PC-9 (cell line): ENCODE data around the gene CNTNAP2. TPM values are rescaled to one million over a fixed set of nuclear protein-coding genes. Genes with fewer than 3 reads are reported as not detected.

Experiments
- BruUV-seq: library from RNA; stranded (reverse); fragments of 400-500 nt; replicated peaks from 2 replicates; lab custom pipeline; 2021; lab: Mats Ljungman, UMichigan
- CTCF ChIA-PET: fragments of 300-600 bp; sonication (Branson Sonifier 250); formaldehyde crosslinking; loops from one replicate; lab custom pipeline; 2022; ENCODE audit warnings: antibody characterized with exemption; lab: Charles Lee
- POLR2A ChIA-PET: fragments of 300-600 bp; sonication (Branson Sonifier 250); formaldehyde crosslinking; loops from one replicate; lab custom pipeline; 2022; ENCODE audit warnings: antibody characterized with exemption; ENCODE audit not compliant: unreplicated experiment; lab: Charles Lee
- DNase-seq, 2 experiments: peaks; one replicate each; pipeline versions ENCODE4 v3.0.0 to v3.0.0-alpha.2; 2015 to 2022; ENCODE audit warnings: mixed read lengths in 1 of 2
- H2AFZ ChIP-seq: fragments of 200-600 bp; sonication (generic); 2 replicates; pipeline ENCODE4 v1.8.1; 2017; ENCODE audit warnings: antibody characterized with exemption
- H3F3A ChIP-seq: fragments of 200-600 bp; sonication (generic); 2 replicates; pipeline ENCODE4 v1.8.1; 2017; ENCODE audit warnings: antibody characterized with exemption, mild to moderate bottlenecking, low read depth; ENCODE audit not compliant: insufficient read depth
- H3K27ac ChIP-seq: fragments of 200-600 bp; sonication (generic); 2 replicates; pipeline ENCODE4 v1.6.1; 2016; ENCODE audit warnings: mixed run types
- H3K27me3 ChIP-seq: fragments of 200-600 bp; sonication (generic); 2 replicates; pipeline ENCODE4 v1.6.1; 2016; ENCODE audit warnings: low read depth, mixed run types; ENCODE audit not compliant: insufficient read depth
- H3K36me3 ChIP-seq: fragments of 200-600 bp; sonication (generic); 2 replicates; pipeline ENCODE4 v1.6.1; 2016; ENCODE audit warnings: low read depth, mixed run types
- H3K4me1 ChIP-seq: fragments of 200-600 bp; sonication (generic); replicated peaks from 2 replicates; pipeline ENCODE4 v1.6.1; 2016; ENCODE audit warnings: mixed run types; ENCODE audit not compliant: insufficient read depth
- H3K4me2 ChIP-seq: fragments of 200-600 bp; sonication (generic); 2 replicates; pipeline ENCODE4 v1.6.1; 2017; ENCODE audit warnings: mixed run types
- H3K4me3 ChIP-seq: fragments of 200-600 bp; sonication (generic); 2 replicates; pipeline ENCODE4 v1.6.1; 2016; ENCODE audit warnings: mixed run types
- H3K79me2 ChIP-seq: fragments of 200-600 bp; sonication (generic); 2 replicates; pipeline ENCODE4 v1.6.1; 2017; ENCODE audit warnings: low read depth, mixed run types
- H3K9me2 ChIP-seq: fragments of 200-600 bp; sonication (generic); 2 replicates; pipeline ENCODE4 v1.8.1; 2017; ENCODE audit warnings: mild to moderate bottlenecking; ENCODE audit not compliant: insufficient read depth
- H3K9me3 ChIP-seq: fragments of 200-600 bp; sonication (generic); 2 replicates; pipeline ENCODE4 v1.8.1; 2016; ENCODE audit warnings: low read depth; ENCODE audit not compliant: insufficient read depth
- H4K20me1 ChIP-seq: fragments of 200-600 bp; sonication (generic); 2 replicates; pipeline ENCODE4 v1.8.1; 2017; ENCODE audit not compliant: insufficient read depth
- CTCF ChIP-seq: fragments of 200-600 bp; sonication (generic); conservative IDR thresholded peaks from 2 replicates; pipeline ENCODE4 v1.6.1; 2017; ENCODE audit warnings: mixed run types, antibody characterized with exemption, mild to moderate bottlenecking, moderate library complexity
- EZH2 ChIP-seq: fragments of 200-600 bp; sonication (generic); IDR thresholded peaks from 2 replicates; pipeline ENCODE4 v1.8.0; 2017; ENCODE audit warnings: antibody characterized with exemption, low read depth
- intact Hi-C: fragments of 100-400 bp; cut with micrococcal nuclease; formaldehyde crosslinking; loops from one replicate; pipeline ENCODE4 v1.10.0; 2022; ENCODE audit not compliant: unreplicated experiment
- total RNA-seq: library from RNA; stranded (reverse); gene quantifications from 2 replicates; pipeline ENCODE4 v1.2.3, GENCODE V29; 2021

Gene CNTNAP2
- total RNA-seq, 1 experiment from 2014 or later: not detected

GRCh38 chr7:148374396-148375259 lies 2258.0 kb downstream of the CNTNAP2 start:
- Histone ChIP-seq H3K9me2 (no peaks in the 10 kb centered on the region), H3K36me3 (no peaks in the 10 kb centered on the region), H3K27me3 (peaks cover 38% of the 10 kb centered on the region), H2AFZ (no peak overlapping the region), H3F3A (no peaks in the 10 kb centered on the region), H3K4me2 (no peak overlapping the region), H4K20me1 (no peaks in the 10 kb centered on the region), H3K79me2 (no peaks in the 10 kb centered on the region), H3K9me3 (no peaks in the 10 kb centered on the region), H3K4me3 (no peak overlapping the region), H3K4me1 (no peaks in the 10 kb centered on the region), H3K27ac (no peak overlapping the region)
- ChIA-PET POLR2A (no interaction called here), CTCF (no interaction called here)
- no peak for TF ChIP-seq CTCF
- TF ChIP-seq EZH2: no peak
- no peak for DNase-seq
- BruUV-seq: no TSS peak
- intact Hi-C loops: no loop called here

DNA sequence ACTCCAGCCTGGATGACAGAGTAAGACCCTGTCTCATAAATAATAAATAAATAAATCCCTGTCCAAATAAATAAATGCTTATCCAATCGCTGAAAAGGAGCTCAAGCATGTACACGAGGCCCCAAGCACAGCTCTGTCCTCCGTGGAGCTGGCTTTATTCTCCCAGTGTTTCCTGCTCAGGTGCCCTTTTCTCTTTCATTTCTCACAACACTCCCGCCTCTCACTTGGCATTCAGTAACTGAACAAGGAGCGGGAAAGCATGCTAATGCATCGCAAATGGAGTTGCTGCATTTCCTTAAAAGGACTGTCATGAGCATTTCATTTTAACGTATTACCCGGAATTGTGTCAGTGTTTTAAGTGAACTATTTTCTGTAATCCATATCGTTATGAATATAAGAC lies 2263.1 kb downstream of the CNTNAP2 start:
- H3K9me3 ChIP-seq: no peaks in the 10 kb centered on the region
- H3K36me3 ChIP-seq: no peaks in the 10 kb centered on the region
- no peak overlapping the region for H2AFZ ChIP-seq
- no peak overlapping the region for H3K4me3 ChIP-seq
- H3K79me2 ChIP-seq: no peaks in the 10 kb centered on the region
- no peak overlapping the region for H3K27ac ChIP-seq
- no TSS peak for BruUV-seq
- H3K9me2 ChIP-seq: no peaks in the 10 kb centered on the region
- no peaks in the 10 kb centered on the region for H4K20me1 ChIP-seq
- peaks cover 62% of the 10 kb centered on the region for H3K27me3 ChIP-seq
- H3K4me1 ChIP-seq: no peaks in the 10 kb centered on the region
- POLR2A ChIA-PET: no interaction called here
- CTCF ChIA-PET: no interaction called here
- intact Hi-C loops: no loop called here
- TF ChIP-seq CTCF: no peak
- no peak for TF ChIP-seq EZH2
- DNase-seq: no peak
- H3F3A ChIP-seq: no peaks in the 10 kb centered on the region
- no peak overlapping the region for H3K4me2 ChIP-seq

- Histone ChIP-seq H3K9me3 (no peaks in the 10 kb centered on the region), H3K4me1 (no peaks in the 10 kb centered on the region), H3K9me2 (no peaks in the 10 kb centered on the region), H2AFZ (no peak overlapping the region), H3K27me3 (peaks cover 65% of the 10 kb centered on the region), H3K4me3 (no peak overlapping the region), H3K27ac (no peak overlapping the region), H4K20me1 (no peaks in the 10 kb centered on the region), H3K36me3 (no peaks in the 10 kb centered on the region), H3K4me2 (no peak overlapping the region), H3F3A (no peaks in the 10 kb centered on the region), H3K79me2 (no peaks in the 10 kb centered on the region)
- no peak for DNase-seq
- TF ChIP-seq EZH2: no peak
- TF ChIP-seq CTCF: no peak
- ChIA-PET POLR2A (no interaction called here), CTCF (no interaction called here)
- intact Hi-C loops: no loop called here
- BruUV-seq: no TSS peak
Observed at GRCh38 chr7:148380596-148381419, 2264.2 kb downstream of the CNTNAP2 start.
